GM19324 (cell line): ENCODE results near the gene MKRN3.

Experiments
- ATAC-seq: cut with Tn5 transposase; IDR thresholded peaks from one replicate; pipeline ENCODE4 v1.9.1; 2021; ENCODE audit warnings: mild to moderate bottlenecking, moderate library complexity; ENCODE audit not compliant: unreplicated experiment, low FRiP score

Gene MKRN3

GRCh38 chr15:23565395-23566070 lies at the start of gene MKRN3:
Gene MKRN3, plus strand, starts transcription at chr15:23565674. Its CDS starts 109 bp downstream, at chr15:23565783.
- no peak for ATAC-seq

- ATAC-seq, result no peak
These were observed 48.6 kb upstream of the MKRN3 start for GRCh38 chr15:23516866-23517265.

- ATAC-seq, result no peak
These were observed 47.4 kb upstream of the MKRN3 start for GRCh38 chr15:23518104-23518503.

GRCh38 chr15:23524816-23525215 lies 40.7 kb upstream of the MKRN3 start:
- no peak for ATAC-seq

GRCh38 chr15:23529891-23530290 lies 35.6 kb upstream of the MKRN3 start:
- ATAC-seq, result no peak

GRCh38 chr15:23532024-23532423 lies 33.5 kb upstream of the MKRN3 start:
- no peak for ATAC-seq

GRCh38 chr15:23536659-23537058 lies 28.8 kb upstream of the MKRN3 start:
- ATAC-seq, result no peak

GRCh38 chr15:23538648-23539047 lies 26.8 kb upstream of the MKRN3 start:
- no peak for ATAC-seq

GRCh38 chr15:23539892-23540291 lies 25.6 kb upstream of the MKRN3 start:
- ATAC-seq, result no peak

GRCh38 chr15:23546158-23546557 lies 19.3 kb upstream of the MKRN3 start:
- ATAC-seq, result no peak

GRCh38 chr15:23548071-23548470 lies 17.4 kb upstream of the MKRN3 start:
- ATAC-seq, result no peak

- no peak for ATAC-seq
These were observed 3.6 kb upstream of the MKRN3 start for GRCh38 chr15:23561914-23562313.

- no peak for ATAC-seq
These were observed 566 bp upstream of the MKRN3 start for GRCh38 chr15:23564821-23565394.

- ATAC-seq, result no peak
These were observed 639 bp downstream of the MKRN3 start for GRCh38 chr15:23566071-23566554.

GRCh38 chr15:23566651-23567050 lies 1.2 kb downstream of the MKRN3 start:
- ATAC-seq, result no peak

GRCh38 chr15:23567921-23568320 lies 2.4 kb downstream of the MKRN3 start:
- ATAC-seq, result no peak

GRCh38 chr15:23569151-23569925 lies 3.9 kb downstream of the MKRN3 start:
- no peak for ATAC-seq

GRCh38 chr15:23570486-23570885 lies 5.0 kb downstream of the MKRN3 start:
- ATAC-seq, result no peak

GRCh38 chr15:23572844-23573243 lies 7.4 kb downstream of the MKRN3 start:
- no peak for ATAC-seq

- no peak for ATAC-seq
These were observed 9.3 kb downstream of the MKRN3 start for GRCh38 chr15:23574742-23575141.

GRCh38 chr15:23576061-23576460 lies 10.6 kb downstream of the MKRN3 start:
- no peak for ATAC-seq
